ENCODE measurements around the gene NEDD4L. TPM values are rescaled to one million over a fixed set of nuclear protein-coding genes. Genes with fewer than 3 reads are reported as not detected.
"Not testable (repeated sequence)": the region's sequence is repeated elsewhere in the genome, so short reads cannot be mapped to it uniquely, and the experiment has no call there.

NEDD4L gene
- total and polyA plus RNA-seq, 9 donors: 24.8 to 43.1 (median 34.0) TPM

GRCh38 chr18:58276789-58277739 lies 233.0 kb downstream of the NEDD4L start:
- peak; percentile 31 for DNase-seq
- peaks cover 30% of the 10 kb centered on the region for H3K4me1 ChIP-seq (ENCODE audit: control insufficient read depth, insufficient read depth, low read length)
- H3K4me3 ChIP-seq (ENCODE audit: low read length): no peak overlapping the region
- 71% methylated on average over 5 of the region's 10 CpGs for WGBS (ENCODE audit: insufficient coverage)
- H3K9me3 ChIP-seq (replicated peaks; ENCODE audit: control insufficient read depth, low read depth, low read length): no peaks in the 10 kb centered on the region
- no peaks in the 10 kb centered on the region for H3K27me3 ChIP-seq (ENCODE audit: control insufficient read depth, insufficient read depth, low read length)
- H3K36me3 ChIP-seq (ENCODE audit: control insufficient read depth, insufficient read depth, low read length): no peaks in the 10 kb centered on the region
- H3K27ac ChIP-seq (ENCODE audit: low read length): no peak overlapping the region

DNA sequence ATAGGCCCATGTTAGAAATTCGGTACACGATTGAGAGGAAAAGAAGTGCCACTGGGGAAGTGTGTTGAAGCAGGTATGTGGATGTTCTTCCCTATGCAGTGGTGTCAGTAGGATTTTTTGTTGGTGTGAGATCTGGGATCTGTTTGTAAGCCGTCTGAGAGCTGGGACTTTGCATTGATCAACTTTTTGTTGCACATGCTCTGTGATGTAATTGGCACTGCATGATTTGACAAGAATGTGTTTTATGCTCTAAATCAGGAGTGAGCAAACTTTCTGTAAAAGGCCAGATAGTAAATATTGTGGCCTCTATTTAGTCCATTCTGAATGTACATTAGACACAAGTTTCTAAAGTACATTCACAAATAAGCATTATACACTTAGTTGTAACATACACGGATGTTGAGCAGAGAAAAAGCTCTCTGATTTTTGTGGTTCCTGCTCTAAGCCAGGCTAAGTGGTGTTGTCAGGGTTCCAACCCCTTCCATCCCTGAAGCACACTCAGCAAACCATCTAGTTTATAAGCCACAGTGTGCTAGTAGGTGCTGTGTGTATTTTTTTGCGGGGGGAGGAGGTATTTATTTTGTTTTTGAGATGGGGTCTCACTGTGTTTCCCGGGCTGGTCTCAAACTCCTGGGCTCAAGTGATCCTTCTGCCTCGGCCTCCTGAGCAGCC lies 235.6 kb downstream of the NEDD4L start:
- H3K4me1 ChIP-seq (ENCODE audit: control insufficient read depth, insufficient read depth, low read length): peaks cover 18% of the 10 kb centered on the region
- WGBS (ENCODE audit: insufficient coverage): 87% methylated on average over 4 of the region's 7 CpGs
- DNase-seq: no peak
- H3K27ac ChIP-seq (ENCODE audit: low read length): no peak overlapping the region
- H3K9me3 ChIP-seq (replicated peaks; ENCODE audit: control insufficient read depth, low read depth, low read length): no peaks in the 10 kb centered on the region
- no peaks in the 10 kb centered on the region for H3K36me3 ChIP-seq (ENCODE audit: control insufficient read depth, insufficient read depth, low read length)
- no peaks in the 10 kb centered on the region for H3K27me3 ChIP-seq (ENCODE audit: control insufficient read depth, insufficient read depth, low read length)
- H3K4me3 ChIP-seq (ENCODE audit: low read length): no peak overlapping the region

- Histone ChIP-seq H3K36me3 (ENCODE audit: control insufficient read depth, insufficient read depth, low read length) (no peaks in the 10 kb centered on the region), H3K9me3 (replicated peaks; ENCODE audit: control insufficient read depth, low read depth, low read length) (no peaks in the 10 kb centered on the region), H3K27ac (ENCODE audit: low read length) (no peak overlapping the region), H3K4me3 (ENCODE audit: low read length) (no peak overlapping the region), H3K4me1 (ENCODE audit: control insufficient read depth, insufficient read depth, low read length) (peaks cover 22% of the 10 kb centered on the region), H3K27me3 (ENCODE audit: control insufficient read depth, insufficient read depth, low read length) (no peaks in the 10 kb centered on the region)
- DNase-seq: no peak
- WGBS (ENCODE audit: insufficient coverage): 86% methylated on average over 8 of the region's 8 CpGs
Measured at GRCh38 chr18:58280191-58280590, 236.2 kb downstream of the NEDD4L start.

GRCh38 chr18:58282872-58283271 lies 238.8 kb downstream of the NEDD4L start:
- H3K27me3 ChIP-seq (ENCODE audit: control insufficient read depth, insufficient read depth, low read length); H3K9me3 ChIP-seq (replicated peaks; ENCODE audit: control insufficient read depth, low read depth, low read length); H3K36me3 ChIP-seq (ENCODE audit: control insufficient read depth, insufficient read depth, low read length); H3K27ac ChIP-seq (ENCODE audit: low read length); H3K4me3 ChIP-seq (ENCODE audit: low read length); DNase-seq: not testable (repeated sequence)
- WGBS (ENCODE audit: insufficient coverage): no CpG with 5 or more reads among the region's 11 CpGs
- H3K4me1 ChIP-seq (ENCODE audit: control insufficient read depth, insufficient read depth, low read length): peaks cover 11% of the 10 kb centered on the region

DNA sequence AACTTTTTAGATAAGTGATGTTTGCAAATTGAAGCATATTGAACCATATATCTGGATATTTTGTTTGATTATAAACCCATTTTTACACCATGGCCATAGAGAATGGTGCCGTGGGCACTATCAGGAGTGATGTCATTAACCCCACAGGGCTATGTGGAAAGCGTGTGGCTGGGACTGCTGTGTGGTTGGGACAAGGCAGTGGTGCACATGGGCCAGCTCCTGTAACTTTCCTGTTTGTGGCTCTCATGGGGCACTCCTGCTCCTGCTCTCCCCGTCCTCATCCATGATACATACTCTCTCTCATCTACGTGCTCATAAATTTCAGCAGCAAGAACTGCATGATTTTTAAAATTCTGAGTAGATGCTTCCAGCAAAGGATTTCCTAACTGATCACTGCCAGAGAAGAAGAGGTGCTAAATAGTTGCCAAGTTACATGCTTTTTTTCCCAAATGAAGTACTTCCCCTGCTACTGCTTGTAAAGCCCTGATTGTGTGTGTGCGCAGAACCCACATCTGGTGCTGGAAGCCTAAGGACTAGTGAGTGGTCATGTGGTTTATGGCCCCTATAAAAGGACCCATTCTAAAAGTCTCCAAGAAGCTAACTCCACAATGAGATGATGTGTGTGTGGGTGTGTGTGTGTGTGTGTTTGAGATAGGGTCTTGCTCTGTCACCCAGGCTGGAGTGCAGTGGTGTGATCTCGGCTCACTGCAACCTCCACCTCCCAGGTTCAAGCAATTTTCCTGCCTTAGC lies 240.8 kb downstream of the NEDD4L start:
- no CpG with 5 or more reads among the region's 6 CpGs for WGBS (ENCODE audit: insufficient coverage)
- Histone ChIP-seq H3K4me1 (ENCODE audit: control insufficient read depth, insufficient read depth, low read length) (peaks cover 16% of the 10 kb centered on the region), H3K36me3 (ENCODE audit: control insufficient read depth, insufficient read depth, low read length) (no peaks in the 10 kb centered on the region), H3K9me3 (replicated peaks; ENCODE audit: control insufficient read depth, low read depth, low read length) (no peaks in the 10 kb centered on the region), H3K27ac (ENCODE audit: low read length) (no peak overlapping the region), H3K27me3 (ENCODE audit: control insufficient read depth, insufficient read depth, low read length) (no peaks in the 10 kb centered on the region), H3K4me3 (ENCODE audit: low read length) (no peak overlapping the region)
- no peak for DNase-seq

GRCh38 chr18:58285449-58286130 lies 241.6 kb downstream of the NEDD4L start:
- Histone ChIP-seq H3K4me3 (ENCODE audit: low read length) (no peak overlapping the region), H3K27ac (ENCODE audit: low read length) (no peak overlapping the region), H3K9me3 (replicated peaks; ENCODE audit: control insufficient read depth, low read depth, low read length) (no peaks in the 10 kb centered on the region), H3K27me3 (ENCODE audit: control insufficient read depth, insufficient read depth, low read length) (no peaks in the 10 kb centered on the region), H3K36me3 (ENCODE audit: control insufficient read depth, insufficient read depth, low read length) (no peaks in the 10 kb centered on the region), H3K4me1 (ENCODE audit: control insufficient read depth, insufficient read depth, low read length) (peaks cover 13% of the 10 kb centered on the region)
- DNase-seq: no peak
- WGBS (ENCODE audit: insufficient coverage): no CpG with 5 or more reads among the region's 4 CpGs

DNA sequence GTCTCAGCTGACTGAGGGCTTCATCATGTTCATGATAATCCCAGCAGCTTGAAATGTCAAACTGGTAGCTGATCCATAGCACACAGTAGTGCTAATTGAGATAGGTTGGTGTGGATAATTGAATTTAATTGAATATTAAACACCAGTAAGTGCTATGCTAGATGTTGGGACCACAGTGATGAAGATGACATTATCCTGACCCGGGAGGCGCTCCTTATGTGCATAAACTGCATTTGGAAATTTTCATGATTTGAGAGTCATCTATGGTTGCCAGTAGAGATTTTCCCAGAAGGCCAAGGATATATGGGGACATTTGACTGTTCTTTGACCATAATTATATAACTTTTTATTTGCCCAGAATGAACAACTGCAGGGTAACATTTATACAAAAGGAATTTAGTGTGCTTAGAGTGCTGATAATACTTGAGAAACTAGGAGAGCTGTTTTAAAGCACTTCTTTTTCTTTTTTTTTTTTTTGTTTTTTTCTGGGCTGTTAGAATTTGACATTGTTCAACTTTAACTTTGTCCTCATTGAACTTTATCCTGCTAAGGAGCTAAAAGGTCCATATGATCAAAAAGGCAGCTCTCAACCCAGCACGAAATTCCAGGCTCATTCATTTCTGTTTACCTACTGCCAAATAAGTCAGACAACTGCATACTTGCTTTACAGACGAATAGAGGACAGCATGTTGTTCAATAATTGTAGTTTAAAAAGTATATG lies 242.8 kb downstream of the NEDD4L start:
- no peak for DNase-seq
- H3K4me3 ChIP-seq (ENCODE audit: low read length): no peak overlapping the region
- no peaks in the 10 kb centered on the region for H3K9me3 ChIP-seq (replicated peaks; ENCODE audit: control insufficient read depth, low read depth, low read length)
- H3K36me3 ChIP-seq (ENCODE audit: control insufficient read depth, insufficient read depth, low read length): no peaks in the 10 kb centered on the region
- no peak overlapping the region for H3K27ac ChIP-seq (ENCODE audit: low read length)
- peaks cover 20% of the 10 kb centered on the region for H3K4me1 ChIP-seq (ENCODE audit: control insufficient read depth, insufficient read depth, low read length)
- WGBS (ENCODE audit: insufficient coverage): 100% methylated on average over 2 of the region's 4 CpGs
- no peaks in the 10 kb centered on the region for H3K27me3 ChIP-seq (ENCODE audit: control insufficient read depth, insufficient read depth, low read length)

- DNase-seq: no peak
- H3K9me3 ChIP-seq (replicated peaks; ENCODE audit: control insufficient read depth, low read depth, low read length): no peaks in the 10 kb centered on the region
- 65% methylated on average over 4 of the region's 11 CpGs for WGBS (ENCODE audit: insufficient coverage)
- no peaks in the 10 kb centered on the region for H3K36me3 ChIP-seq (ENCODE audit: control insufficient read depth, insufficient read depth, low read length)
- H3K4me1 ChIP-seq (ENCODE audit: control insufficient read depth, insufficient read depth, low read length): peaks cover 26% of the 10 kb centered on the region
- H3K27me3 ChIP-seq (ENCODE audit: control insufficient read depth, insufficient read depth, low read length): no peaks in the 10 kb centered on the region
- H3K27ac ChIP-seq (ENCODE audit: low read length): no peak overlapping the region
- H3K4me3 ChIP-seq (ENCODE audit: low read length): no peak overlapping the region
Measured at GRCh38 chr18:58287353-58288274, 243.6 kb downstream of the NEDD4L start.
